ENCODE measurements around the gene CHST13.

CHST13 gene

DNA sequence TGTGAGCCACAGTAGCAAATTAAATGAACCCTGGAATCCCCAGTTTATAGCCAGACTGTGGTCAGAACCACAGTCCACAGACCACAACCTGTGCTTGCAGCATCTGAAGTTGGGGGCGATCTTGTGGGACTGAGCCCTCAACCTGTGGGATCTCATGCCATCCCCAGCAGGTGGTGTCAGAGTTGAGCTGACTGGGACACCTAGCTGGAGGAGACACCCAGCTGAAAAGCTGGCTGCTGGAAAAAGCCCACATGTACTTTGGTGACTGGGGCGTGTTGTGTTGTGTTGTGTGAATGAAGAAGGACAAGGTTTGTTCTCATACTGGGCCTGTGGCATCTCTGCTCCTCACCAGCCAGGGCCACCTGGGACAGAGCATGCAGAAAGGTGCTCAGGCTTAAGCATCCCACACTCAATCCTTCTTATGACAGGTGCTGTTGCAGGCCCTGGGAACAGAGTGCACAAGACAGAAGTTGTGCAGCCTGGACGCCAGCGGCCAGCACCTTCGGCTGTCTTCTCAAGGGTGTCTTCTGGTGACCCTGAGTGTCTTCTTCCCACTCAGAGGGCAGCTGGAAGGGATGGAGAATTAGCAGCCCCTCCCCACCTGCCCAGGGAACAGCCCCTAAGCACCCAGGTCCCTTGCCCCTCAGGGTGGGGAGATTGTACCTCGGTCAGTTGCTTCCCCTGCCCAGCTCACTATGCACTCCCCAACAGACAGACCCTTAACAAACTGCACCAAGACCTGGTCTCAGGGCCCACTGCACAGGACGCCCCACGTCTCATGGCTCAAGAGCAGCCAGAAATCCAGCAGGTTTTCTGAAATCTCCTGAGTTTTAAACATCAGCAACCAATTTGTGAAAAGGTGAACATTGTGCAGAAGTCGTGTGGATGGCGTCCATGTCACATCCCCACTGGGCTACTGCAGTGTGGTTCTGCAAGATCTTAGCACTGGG is 4.2 kb upstream of the CHST13 start:
- Histone ChIP-seq H2BK120ac (ENCODE audit: insufficient read depth, low read length, poor library complexity) (no peak overlapping the region), H2AK5ac (ENCODE audit: low read length) (no peak overlapping the region), H3K9me3 (ENCODE audit: insufficient read depth, low read depth, low read length) (peaks cover 8% of the 10 kb centered on the region), H3K36me3 (ENCODE audit: control insufficient read depth in 1 of 2, insufficient read depth in 2 of 2, low read length in 2 of 2) (no peaks in the 10 kb centered on the region), H3K23ac (ENCODE audit: low read length) (no peak overlapping the region), H3K18ac (ENCODE audit: low read length) (no peak overlapping the region), H4K8ac (ENCODE audit: low read depth, low read length) (no peak overlapping the region), H3K4ac (ENCODE audit: low read depth, low read length) (no peak overlapping the region), H2BK12ac (ENCODE audit: low read length) (no peak overlapping the region), H3K27me3 (ENCODE audit: insufficient read depth, low read length) (peaks cover 12% of the 10 kb centered on the region), H3K27ac (ENCODE audit: low read depth, low read length) (no peak overlapping the region), H3K4me1 (ENCODE audit: control insufficient read depth in 1 of 2, insufficient read depth in 2 of 2, low read length in 2 of 2) (peaks cover 0 to 6% of the 10 kb centered on the region in 2 experiments), H2AFZ (ENCODE audit: insufficient read depth, low read length, poor library complexity) (no peak overlapping the region), H3K9ac (ENCODE audit: low read length) (no peak overlapping the region), H3K4me3 (ENCODE audit: low read depth, low read length) (no peak overlapping the region), H4K91ac (ENCODE audit: low read depth, low read length) (no peak overlapping the region), H3K79me1 (ENCODE audit: low read length) (no peaks in the 10 kb centered on the region), H2BK5ac (ENCODE audit: low read depth, low read length, poor library complexity) (no peak overlapping the region), H3K4me2 (ENCODE audit: low read length) (no peak overlapping the region), H3K79me2 (ENCODE audit: control insufficient read depth, insufficient read depth, low read length, poor library complexity) (no peaks in the 10 kb centered on the region), H4K12ac (ENCODE audit: low read depth, low read length) (no peak overlapping the region), H3K14ac (ENCODE audit: low read length) (no peak overlapping the region)
- DNase-seq = no peak
- WGBS (ENCODE audit: extremely low coverage, insufficient coverage, insufficient read length) = no CpG with 5 or more reads among the region's 10 CpGs

- Histone ChIP-seq H4K12ac (ENCODE audit: low read depth, low read length) (no peak overlapping the region), H3K18ac (ENCODE audit: low read length) (no peak overlapping the region), H3K23ac (ENCODE audit: low read length) (no peak overlapping the region), H3K79me2 (ENCODE audit: control insufficient read depth, insufficient read depth, low read length, poor library complexity) (no peaks in the 10 kb centered on the region), H3K9me3 (ENCODE audit: insufficient read depth, low read depth, low read length) (peaks cover 8% of the 10 kb centered on the region), H3K27me3 (ENCODE audit: insufficient read depth, low read length) (peaks cover 12% of the 10 kb centered on the region), H3K4ac (ENCODE audit: low read depth, low read length) (no peak overlapping the region), H3K4me2 (ENCODE audit: low read length) (no peak overlapping the region), H2BK120ac (ENCODE audit: insufficient read depth, low read length, poor library complexity) (no peak overlapping the region), H2BK5ac (ENCODE audit: low read depth, low read length, poor library complexity) (no peak overlapping the region), H4K91ac (ENCODE audit: low read depth, low read length) (no peak overlapping the region), H3K4me1 (ENCODE audit: control insufficient read depth in 1 of 2, insufficient read depth in 2 of 2, low read length in 2 of 2) (peaks cover 0 to 6% of the 10 kb centered on the region in 2 experiments), H3K9ac (ENCODE audit: low read length) (no peak overlapping the region), H3K36me3 (ENCODE audit: control insufficient read depth in 1 of 2, insufficient read depth in 2 of 2, low read length in 2 of 2) (no peaks in the 10 kb centered on the region), H3K14ac (ENCODE audit: low read length) (no peak overlapping the region), H2AFZ (ENCODE audit: insufficient read depth, low read length, poor library complexity) (no peak overlapping the region), H2AK5ac (ENCODE audit: low read length) (no peak overlapping the region), H3K4me3 (ENCODE audit: low read depth, low read length) (no peak overlapping the region), H4K8ac (ENCODE audit: low read depth, low read length) (no peak overlapping the region), H3K27ac (ENCODE audit: low read depth, low read length) (no peak overlapping the region), H3K79me1 (ENCODE audit: low read length) (no peaks in the 10 kb centered on the region), H2BK12ac (ENCODE audit: low read length) (no peak overlapping the region)
- no CpG with 5 or more reads among the region's 11 CpGs for WGBS (ENCODE audit: extremely low coverage, insufficient coverage, insufficient read length)
- no peak for DNase-seq
Measured at GRCh38 chr3:126521122-126521891, 2.6 kb upstream of the CHST13 start.

DNA sequence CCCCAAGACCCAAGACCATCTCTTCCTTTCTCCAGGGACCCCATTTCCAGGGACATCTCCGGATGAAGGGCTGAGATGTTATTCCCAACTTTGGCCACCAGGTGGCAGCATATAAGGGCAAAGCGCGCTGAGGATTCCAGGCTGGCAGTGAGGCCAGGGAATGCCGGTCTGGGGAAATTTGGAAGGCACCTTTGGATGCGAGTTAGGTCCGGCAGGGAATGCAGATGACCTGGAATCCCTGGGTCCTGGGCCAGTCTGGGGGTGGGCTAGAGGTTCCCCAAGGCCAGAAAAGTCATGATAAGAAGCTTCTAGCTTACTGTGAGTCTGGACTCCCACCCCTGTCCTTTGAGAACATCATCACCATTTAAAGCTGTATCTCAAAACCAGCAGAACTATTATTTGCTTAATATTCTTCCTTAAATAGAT is 1.6 kb upstream of the CHST13 start:
- Histone ChIP-seq H2BK5ac (ENCODE audit: low read depth, low read length, poor library complexity) (no peak overlapping the region), H4K91ac (ENCODE audit: low read depth, low read length) (no peak overlapping the region), H4K8ac (ENCODE audit: low read depth, low read length) (no peak overlapping the region), H2BK120ac (ENCODE audit: insufficient read depth, low read length, poor library complexity) (no peak overlapping the region), H3K4me1 (ENCODE audit: control insufficient read depth in 1 of 2, insufficient read depth in 2 of 2, low read length in 2 of 2) (peaks cover 0 to 6% of the 10 kb centered on the region in 2 experiments), H3K23ac (ENCODE audit: low read length) (no peak overlapping the region), H2AFZ (ENCODE audit: insufficient read depth, low read length, poor library complexity) (no peak overlapping the region), H3K79me2 (ENCODE audit: control insufficient read depth, insufficient read depth, low read length, poor library complexity) (no peaks in the 10 kb centered on the region), H3K4me2 (ENCODE audit: low read length) (no peak overlapping the region), H3K9me3 (ENCODE audit: insufficient read depth, low read depth, low read length) (peaks cover 5% of the 10 kb centered on the region), H3K4me3 (ENCODE audit: low read depth, low read length) (no peak overlapping the region), H3K18ac (ENCODE audit: low read length) (no peak overlapping the region), H2AK5ac (ENCODE audit: low read length) (no peak overlapping the region), H3K27ac (ENCODE audit: low read depth, low read length) (no peak overlapping the region), H4K12ac (ENCODE audit: low read depth, low read length) (no peak overlapping the region), H3K79me1 (ENCODE audit: low read length) (no peaks in the 10 kb centered on the region), H3K27me3 (ENCODE audit: insufficient read depth, low read length) (peaks cover 12% of the 10 kb centered on the region), H2BK12ac (ENCODE audit: low read length) (no peak overlapping the region), H3K14ac (ENCODE audit: low read length) (no peak overlapping the region), H3K9ac (ENCODE audit: low read length) (no peak overlapping the region), H3K36me3 (ENCODE audit: control insufficient read depth in 1 of 2, insufficient read depth in 2 of 2, low read length in 2 of 2) (no peaks in the 10 kb centered on the region), H3K4ac (ENCODE audit: low read depth, low read length) (no peak overlapping the region)
- DNase-seq = peak; percentile 25 to 81
- no CpG with 5 or more reads among the region's 6 CpGs for whole genome bisulfite sequencing (ENCODE audit: extremely low coverage, insufficient coverage, insufficient read length)

DNA sequence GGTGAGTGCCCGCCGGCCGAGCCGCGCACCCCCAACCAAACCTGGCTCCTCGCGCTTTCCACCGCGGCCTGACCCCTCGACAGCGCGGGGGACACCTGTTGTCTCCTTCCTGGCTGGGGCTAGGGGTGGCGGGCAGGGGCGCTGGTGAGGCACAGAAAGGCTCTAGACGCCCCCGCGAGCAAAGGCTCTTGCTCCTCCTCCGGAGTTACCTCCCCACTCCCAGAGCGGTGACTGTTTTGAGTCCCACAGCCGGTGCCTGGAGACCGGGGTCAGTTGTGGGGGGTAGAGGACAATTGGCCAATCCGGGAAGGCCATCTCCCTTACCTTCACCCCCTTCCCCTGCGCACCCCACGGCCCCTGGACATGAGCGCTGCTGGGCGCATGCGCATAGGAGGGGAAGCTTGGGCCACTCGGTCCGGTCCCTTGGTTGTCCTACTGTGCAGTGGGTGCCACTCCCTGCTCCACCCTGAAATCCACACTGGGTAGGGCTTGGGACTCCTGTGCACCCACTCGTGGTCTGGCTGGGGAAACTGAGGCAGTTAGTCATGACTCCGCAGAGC is 554 bp downstream of the CHST13 start:
- no CpG with 5 or more reads among the region's 31 CpGs for WGBS (ENCODE audit: extremely low coverage, insufficient coverage, insufficient read length)
- Histone ChIP-seq H3K9ac (ENCODE audit: low read length) (no peak overlapping the region), H3K4me3 (ENCODE audit: low read depth, low read length) (peak overlapping the region; percentile 57), H2AK5ac (ENCODE audit: low read length) (no peak overlapping the region), H3K4ac (ENCODE audit: low read depth, low read length) (no peak overlapping the region), H2BK120ac (ENCODE audit: insufficient read depth, low read length, poor library complexity) (no peak overlapping the region), H4K12ac (ENCODE audit: low read depth, low read length) (no peak overlapping the region), H3K9me3 (ENCODE audit: insufficient read depth, low read depth, low read length) (peaks cover 5% of the 10 kb centered on the region), H2BK12ac (ENCODE audit: low read length) (no peak overlapping the region), H3K18ac (ENCODE audit: low read length) (no peak overlapping the region), H3K27ac (ENCODE audit: low read depth, low read length) (no peak overlapping the region), H3K4me2 (ENCODE audit: low read length) (peak overlapping the region; percentile 73), H3K79me2 (ENCODE audit: control insufficient read depth, insufficient read depth, low read length, poor library complexity) (no peaks in the 10 kb centered on the region), H3K14ac (ENCODE audit: low read length) (no peak overlapping the region), H2AFZ (ENCODE audit: insufficient read depth, low read length, poor library complexity) (no peak overlapping the region), H2BK5ac (ENCODE audit: low read depth, low read length, poor library complexity) (no peak overlapping the region), H4K8ac (ENCODE audit: low read depth, low read length) (no peak overlapping the region), H3K23ac (ENCODE audit: low read length) (no peak overlapping the region), H4K91ac (ENCODE audit: low read depth, low read length) (no peak overlapping the region), H3K4me1 (ENCODE audit: control insufficient read depth in 1 of 2, insufficient read depth in 2 of 2, low read length in 2 of 2) (peaks cover 0 to 6% of the 10 kb centered on the region in 2 experiments), H3K79me1 (ENCODE audit: low read length) (no peaks in the 10 kb centered on the region), H3K27me3 (ENCODE audit: insufficient read depth, low read length) (peaks cover 12% of the 10 kb centered on the region), H3K36me3 (ENCODE audit: control insufficient read depth in 1 of 2, insufficient read depth in 2 of 2, low read length in 2 of 2) (no peaks in the 10 kb centered on the region)
- DNase-seq = no peak

Measured in trophoblast cell (in vitro differentiated cells and primary cell).